H9 (cell line): ENCODE measurements around the gene GLT8D1. TPM values are rescaled to one million over a fixed set of nuclear protein-coding genes. Genes with fewer than 3 reads are reported as not detected.

ENCODE experiments used
- DNase-seq: peaks from one replicate; pipeline ENCODE4 v3.0.0-alpha.2; 2017
- H2AFZ ChIP-seq: one replicate; pipeline ENCODE4 v1.6.1; 2013; ENCODE audit warnings: mild to moderate bottlenecking, low read length, control low read depth, moderate library complexity
- H2AK5ac ChIP-seq: 2 replicates; pipeline ENCODE4 v1.6.1; 2013; ENCODE audit warnings: low read length, control low read depth, mixed read lengths; ENCODE audit not compliant: insufficient read length
- H2BK120ac ChIP-seq: one replicate; pipeline ENCODE4 v1.6.1; 2013; ENCODE audit warnings: low read depth, mild to moderate bottlenecking, low read length, control low read depth, inconsistent platforms; ENCODE audit not compliant: poor library complexity, severe bottlenecking
- H2BK12ac ChIP-seq: 2 replicates; pipeline ENCODE4 v1.6.1; 2013; ENCODE audit warnings: low read length, control low read depth, mixed read lengths, low read depth; ENCODE audit not compliant: insufficient read length
- H2BK15ac ChIP-seq: 2 replicates; pipeline ENCODE4 v1.6.1; 2013; ENCODE audit warnings: low read depth, low read length, control low read depth
- H2BK20ac ChIP-seq: one replicate; pipeline ENCODE4 v1.6.1; 2013; ENCODE audit warnings: low read depth, mild to moderate bottlenecking, low read length, control low read depth, inconsistent platforms; ENCODE audit not compliant: poor library complexity, severe bottlenecking
- H2BK5ac ChIP-seq: 2 replicates; pipeline ENCODE4 v1.6.1; 2013; ENCODE audit warnings: low read length, control low read depth, mixed read lengths; ENCODE audit not compliant: insufficient read length
- H3K14ac ChIP-seq: 2 replicates; pipeline ENCODE4 v1.6.1; 2013; ENCODE audit warnings: low read length, control low read depth; ENCODE audit not compliant: insufficient read depth
- H3K18ac ChIP-seq: 2 replicates; pipeline ENCODE4 v1.6.1; 2013; ENCODE audit warnings: low read depth, mild to moderate bottlenecking, mixed read lengths, low read length, control low read depth; ENCODE audit not compliant: insufficient read length
- H3K23ac ChIP-seq: 2 replicates; pipeline ENCODE4 v1.6.1; 2013; ENCODE audit warnings: low read length, control low read depth, mixed read lengths, low read depth; ENCODE audit not compliant: insufficient read length
- H3K23me2 ChIP-seq: 2 replicates; pipeline ENCODE4 v1.6.1; 2013; ENCODE audit warnings: low read depth, mild to moderate bottlenecking, mixed read lengths, low read length, control low read depth; ENCODE audit not compliant: insufficient read length, poor library complexity, severe bottlenecking
- H3K27ac ChIP-seq: 2 replicates; pipeline ENCODE4 v1.5.1; 2013; ENCODE audit warnings: low read length, control low read depth, mixed read lengths, low read depth; ENCODE audit not compliant: insufficient read length
- H3K27me3 ChIP-seq: 2 replicates; pipeline ENCODE4 v1.6.1; 2013; ENCODE audit warnings: low read length, control low read depth, inconsistent platforms; ENCODE audit not compliant: insufficient read depth
- H3K4ac ChIP-seq: 2 replicates; pipeline ENCODE4 v1.6.1; 2013; ENCODE audit warnings: low read depth, mild to moderate bottlenecking, control low read depth, inconsistent platforms, low read length, moderate library complexity
- H3K4me1 ChIP-seq: 2 replicates; pipeline ENCODE4 v1.6.1; 2013; ENCODE audit warnings: low read length, control low read depth, inconsistent platforms; ENCODE audit not compliant: insufficient read depth
- H3K4me2 ChIP-seq: 2 replicates; pipeline ENCODE4 v1.6.1; 2013; ENCODE audit warnings: low read length, control low read depth, mixed read lengths; ENCODE audit not compliant: insufficient read length, insufficient read depth
- H3K56ac ChIP-seq: 2 replicates; pipeline ENCODE4 v1.6.1; 2013; ENCODE audit warnings: low read depth, mild to moderate bottlenecking, mixed read lengths, low read length, control low read depth; ENCODE audit not compliant: insufficient read length
- H3K79me1 ChIP-seq: 2 replicates; pipeline ENCODE4 v1.6.1; 2013; ENCODE audit warnings: low read depth, mild to moderate bottlenecking, moderate library complexity, low read length, control low read depth, inconsistent platforms; ENCODE audit not compliant: insufficient read depth, poor library complexity, severe bottlenecking
- H3K79me2 ChIP-seq: 2 replicates; pipeline ENCODE4 v1.6.1; 2013; ENCODE audit warnings: low read length, control low read depth, inconsistent platforms; ENCODE audit not compliant: insufficient read depth
- H3K9ac ChIP-seq: 2 replicates; pipeline ENCODE4 v1.6.1; 2013; ENCODE audit warnings: low read length, control low read depth, mixed read lengths; ENCODE audit not compliant: insufficient read length; ENCODE audit errors: extremely low read depth
- H3K9me3 ChIP-seq: one replicate; pipeline ENCODE4 v1.6.1; 2013; ENCODE audit warnings: low read depth, low read length, inconsistent platforms; ENCODE audit not compliant: control insufficient read depth
- H3T11ph ChIP-seq: one replicate; pipeline ENCODE4 v1.6.1; 2013; ENCODE audit warnings: mild to moderate bottlenecking, low read length, control low read depth, inconsistent platforms
- H4K20me1 ChIP-seq: one replicate; pipeline ENCODE4 v1.6.1; 2013; ENCODE audit not compliant: control insufficient read depth, insufficient read length, insufficient read depth
- H4K5ac ChIP-seq: 2 replicates; pipeline ENCODE4 v1.6.1; 2013; ENCODE audit warnings: low read depth, mild to moderate bottlenecking, mixed read lengths, low read length, control low read depth; ENCODE audit not compliant: insufficient read length
- H4K8ac ChIP-seq: replicated peaks from 2 replicates; pipeline ENCODE4 v1.6.1; 2013; ENCODE audit warnings: low read length, control low read depth, mixed read lengths, low read depth; ENCODE audit not compliant: insufficient read length
- H4K91ac ChIP-seq: 2 replicates; pipeline ENCODE4 v1.6.1; 2013; ENCODE audit warnings: low read depth, mild to moderate bottlenecking, moderate library complexity, mixed read lengths, low read length, control low read depth; ENCODE audit not compliant: insufficient read length
- H3K27ac Mint-ChIP-seq, 3 experiments: 2 replicates in 2 of 3; 3 replicates in 1 of 3; pipeline ENCODE4 v1.8.0; 2020 to 2021; ENCODE audit warnings: mixed read lengths in 3 of 3, mild to moderate bottlenecking in 1 of 3, moderate library complexity in 1 of 3
- H3K27me3 Mint-ChIP-seq: 2 replicates; pipeline ENCODE4 v1.8.0; 2021; ENCODE audit warnings: low read depth, mild to moderate bottlenecking, moderate library complexity, mixed read lengths
- H3K36me3 Mint-ChIP-seq, 3 experiments: 2 replicates in 2 of 3; 3 replicates in 1 of 3; pipeline ENCODE4 v1.8.0; 2020 to 2021; ENCODE audit warnings: low read depth in 3 of 3, mixed read lengths in 3 of 3; ENCODE audit not compliant: insufficient read depth in 1 of 3
- H3K4me1 Mint-ChIP-seq, 2 experiments: 2 replicates each; pipeline ENCODE4 v1.8.0; 2020; ENCODE audit warnings: mixed read lengths in 2 of 2
- H3K4me3 Mint-ChIP-seq, 2 experiments: 2 replicates in 1 of 2; 3 replicates in 1 of 2; pipeline ENCODE4 v1.8.0; 2020 to 2021; ENCODE audit warnings: mild to moderate bottlenecking in 2 of 2, mixed read lengths in 2 of 2, moderate library complexity in 1 of 2
- H3K9me3 Mint-ChIP-seq, 2 experiments: 2 replicates in 1 of 2; 3 replicates in 1 of 2; pipeline ENCODE4 v1.8.0; 2020; ENCODE audit warnings: mild to moderate bottlenecking in 2 of 2, mixed read lengths in 2 of 2, moderate library complexity in 1 of 2
- CTCF ChIP-seq: fragments of 200-600 bp; sonication (generic); conservative IDR thresholded peaks from 3 replicates; pipeline ENCODE4 v1.8.0; 2021; ENCODE audit warnings: antibody characterized with exemption, mild to moderate bottlenecking
- WGBS: extraction: QIAGEN DNeasy Blood & Tissue Kit; methylation state at CpG from one replicate; pipeline ENCODE4 v1.1.7; 2013; ENCODE audit warnings: missing lambda C conversion rate, low lambda C conversion rate, mixed read lengths; ENCODE audit not compliant: insufficient read length; ENCODE audit errors: extremely low coverage; 5-methylcytosine and 5-hydroxymethylcytosine counted together
- total RNA-seq: library from RNA; stranded (reverse); gene quantifications from 2 replicates; pipeline ENCODE4 v1.2.1, GENCODE V29; 2021

The GLT8D1 gene
- total RNA-seq, 1 experiment from 2014 or later = 39.3 TPM

DNA sequence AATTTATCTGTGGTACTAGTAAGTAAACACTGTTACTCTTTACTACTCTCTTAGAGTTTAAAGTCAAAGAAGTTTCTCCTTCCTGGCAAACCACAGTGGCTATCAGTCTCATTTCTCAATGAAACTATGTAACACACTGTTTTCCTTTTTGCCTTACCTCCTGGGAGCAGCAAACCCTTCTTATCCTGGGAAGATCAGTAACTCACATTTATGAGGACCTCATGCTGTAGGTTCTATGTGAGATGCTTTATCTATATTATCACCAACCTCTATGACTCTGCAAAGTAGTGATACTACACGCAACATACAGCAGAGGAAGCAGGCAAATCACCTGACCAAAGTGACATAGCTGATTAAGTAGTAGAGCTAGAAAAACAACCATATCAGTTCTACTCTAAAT lies 55.2 kb downstream of the GLT8D1 start:
- Histone ChIP-seq H3K23me2 (no peaks in the 10 kb centered on the region), H3T11ph (no peak overlapping the region), H3K23ac (no peak overlapping the region), H2AFZ (no peak overlapping the region), H4K8ac (no peak overlapping the region), H4K5ac (no peak overlapping the region), H3K4ac (no peak overlapping the region), H3K14ac (no peak overlapping the region), H4K20me1 (no peaks in the 10 kb centered on the region), H2BK12ac (no peak overlapping the region), H3K4me2 (no peak overlapping the region), H3K56ac (no peak overlapping the region), H2AK5ac (no peak overlapping the region), H3K27me3 (no peaks in the 10 kb centered on the region), H2BK20ac (no peak overlapping the region), H4K91ac (no peak overlapping the region), H3K4me1 (no peaks in the 10 kb centered on the region), H3K79me1 (no peaks in the 10 kb centered on the region), H2BK15ac (no peak overlapping the region), H2BK5ac (no peak overlapping the region), H3K9ac (no peak overlapping the region), H2BK120ac (no peak overlapping the region), H3K18ac (no peak overlapping the region), H3K79me2 (no peaks in the 10 kb centered on the region), H3K27ac (no peak overlapping the region), H3K9me3 (no peaks in the 10 kb centered on the region)
- WGBS = no CpG with 5 or more reads among the region's 1 CpG
- DNase-seq = no peak
- Mint-ChIP-seq H3K27me3 (no peaks in the 10 kb centered on the region), H3K4me1 (no peaks in the 10 kb centered on the region), H3K4me3 (no peak overlapping the region), H3K9me3 (no peaks in the 10 kb centered on the region), H3K36me3 (peaks cover 8 to 71% (median 51%) of the 10 kb centered on the region in 3 experiments; a peak in 6 of 7 replicates), H3K27ac (no peak overlapping the region)
- no peak for TF ChIP-seq CTCF
